Tibial artery (tissue), 4 donors: ENCODE results near the gene ANKRD27.

ENCODE experiments used
- DNase-seq, 2 donors: peaks; one replicate each; pipeline ENCODE4 v3.0.0-alpha.2; 2019
- H3K27ac ChIP-seq, 2 donors: fragments of 200-600 bp; sonication (generic) in 1 of 2; 1 replicate in 1 of 2; 2 replicates in 1 of 2; pipeline ENCODE4 v1.5.1; 2018 to 2019; ENCODE audit warnings: mild to moderate bottlenecking in 1 of 2
- H3K27me3 ChIP-seq, 2 donors: fragments of 200-600 bp; sonication (generic) in 1 of 2; one replicate each; pipeline versions ENCODE4 v1.5.1 to v1.6.0; 2016 to 2019
- H3K36me3 ChIP-seq, 3 donors: fragments of 200-600 bp; sonication (generic) in 2 of 3; one replicate each; pipeline ENCODE4 v1.5.1; 2016 to 2019; ENCODE audit warnings: mild to moderate bottlenecking in 2 of 3
- H3K4me1 ChIP-seq, 4 donors: fragments of 200-600 bp; sonication (generic) in 2 of 4; 1 replicate in 3 of 4; 2 replicates in 1 of 4; pipeline ENCODE4 v1.5.1; 2016 to 2019
- H3K4me3 ChIP-seq, 2 donors: fragments of 200-600 bp; sonication (generic) in 1 of 2; 1 replicate in 1 of 2; 2 replicates in 1 of 2; pipeline ENCODE4 v1.5.1; 2018 to 2019; ENCODE audit warnings: mild to moderate bottlenecking in 2 of 2
- H3K9me3 ChIP-seq, 3 donors: fragments of 200-600 bp; sonication (generic) in 1 of 3; one replicate each; pipeline ENCODE4 v1.5.1; 2016 to 2019
- intact Hi-C: fragments of 100-400 bp; cut with DNase I; formaldehyde crosslinking; loops from one replicate; pipeline ENCODE4 v1.15.0; 2023; ENCODE audit warnings: low total_unique reads
- TF ChIP-seq, protein P1 (sequence below), 2 experiments: fragments of 200-600 bp in 1 of 2; fragments of 450-650 bp in 1 of 2; IDR thresholded peaks; one replicate each; pipeline ENCODE4 v1.5.1; 2017 to 2019; ENCODE audit warnings: antibody characterized with exemption in 2 of 2, mild to moderate bottlenecking in 1 of 2, moderate library complexity in 1 of 2

Gene ANKRD27

DNA sequence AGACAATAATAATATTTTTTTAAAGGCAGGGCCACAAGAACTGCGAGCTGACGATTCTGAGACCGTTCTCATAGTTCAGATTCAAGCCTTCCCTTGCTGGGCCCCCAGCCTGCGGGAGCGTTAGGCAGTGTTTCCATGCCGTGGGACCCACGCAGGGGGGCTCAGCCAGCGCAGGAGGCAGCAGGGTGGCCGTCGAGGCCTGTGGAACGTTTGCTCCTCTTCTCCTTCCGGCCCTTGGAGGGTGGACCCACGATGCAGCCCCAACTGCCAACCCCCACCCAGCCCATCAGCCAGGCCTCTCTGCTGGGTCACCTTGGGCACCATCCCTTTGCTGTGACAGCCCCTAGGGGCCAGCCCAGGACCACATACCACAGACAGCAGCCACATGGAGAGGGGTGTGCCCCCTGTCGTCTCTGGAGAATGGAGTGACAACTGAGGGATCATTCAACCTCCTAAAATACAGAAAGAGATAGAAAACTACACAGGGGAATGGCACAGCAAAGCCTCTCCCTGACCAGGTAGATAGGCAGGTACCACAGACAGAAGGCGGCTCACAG lies 47.2 kb downstream of the ANKRD27 start:
- Histone ChIP-seq H3K9me3 (no peaks in the 10 kb centered on the region), H3K36me3 (peaks cover 76 to 100% (median 78%) of the 10 kb centered on the region in 3 donors), H3K27ac (no peak overlapping the region), H3K4me1 (no peaks in the 10 kb centered on the region), H3K4me3 (no peak overlapping the region), H3K27me3 (no peaks in the 10 kb centered on the region)
- TF ChIP-seq, protein P1, sequence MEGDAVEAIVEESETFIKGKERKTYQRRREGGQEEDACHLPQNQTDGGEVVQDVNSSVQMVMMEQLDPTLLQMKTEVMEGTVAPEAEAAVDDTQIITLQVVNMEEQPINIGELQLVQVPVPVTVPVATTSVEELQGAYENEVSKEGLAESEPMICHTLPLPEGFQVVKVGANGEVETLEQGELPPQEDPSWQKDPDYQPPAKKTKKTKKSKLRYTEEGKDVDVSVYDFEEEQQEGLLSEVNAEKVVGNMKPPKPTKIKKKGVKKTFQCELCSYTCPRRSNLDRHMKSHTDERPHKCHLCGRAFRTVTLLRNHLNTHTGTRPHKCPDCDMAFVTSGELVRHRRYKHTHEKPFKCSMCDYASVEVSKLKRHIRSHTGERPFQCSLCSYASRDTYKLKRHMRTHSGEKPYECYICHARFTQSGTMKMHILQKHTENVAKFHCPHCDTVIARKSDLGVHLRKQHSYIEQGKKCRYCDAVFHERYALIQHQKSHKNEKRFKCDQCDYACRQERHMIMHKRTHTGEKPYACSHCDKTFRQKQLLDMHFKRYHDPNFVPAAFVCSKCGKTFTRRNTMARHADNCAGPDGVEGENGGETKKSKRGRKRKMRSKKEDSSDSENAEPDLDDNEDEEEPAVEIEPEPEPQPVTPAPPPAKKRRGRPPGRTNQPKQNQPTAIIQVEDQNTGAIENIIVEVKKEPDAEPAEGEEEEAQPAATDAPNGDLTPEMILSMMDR (IDR thresholded peaks at IDR 0.05), result no peak
- intact Hi-C loops, result no loop called here
- DNase-seq, result no peak

DNA sequence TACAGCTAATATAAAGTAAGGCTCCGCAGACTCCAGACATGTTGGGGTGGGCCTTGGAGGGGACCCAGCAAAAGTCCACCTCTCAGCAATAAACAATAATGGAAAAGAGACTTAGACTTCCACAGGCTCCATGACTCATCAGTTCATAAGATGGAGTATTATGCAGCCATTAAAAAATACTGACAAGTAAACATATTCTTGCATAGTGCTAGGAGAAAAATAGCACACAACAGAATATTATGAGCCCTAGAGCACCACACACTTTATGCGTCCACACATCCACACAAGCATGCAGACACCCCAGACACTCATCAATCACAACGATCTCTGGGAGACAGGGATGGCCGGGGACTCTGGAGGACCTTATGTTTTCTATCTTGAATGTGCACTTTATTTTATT lies 48.0 kb downstream of the ANKRD27 start:
- no peaks in the 10 kb centered on the region for H3K9me3 ChIP-seq
- no peak overlapping the region for H3K27ac ChIP-seq
- H3K27me3 ChIP-seq, result no peaks in the 10 kb centered on the region
- peaks cover 79 to 100% (median 85%) of the 10 kb centered on the region in 3 donors for H3K36me3 ChIP-seq
- no peaks in the 10 kb centered on the region for H3K4me1 ChIP-seq
- H3K4me3 ChIP-seq, result no peak overlapping the region
- intact Hi-C loops, result no loop called here
- no peak for DNase-seq
- TF ChIP-seq, protein P1 (IDR thresholded peaks at IDR 0.05), result no peak

DNA sequence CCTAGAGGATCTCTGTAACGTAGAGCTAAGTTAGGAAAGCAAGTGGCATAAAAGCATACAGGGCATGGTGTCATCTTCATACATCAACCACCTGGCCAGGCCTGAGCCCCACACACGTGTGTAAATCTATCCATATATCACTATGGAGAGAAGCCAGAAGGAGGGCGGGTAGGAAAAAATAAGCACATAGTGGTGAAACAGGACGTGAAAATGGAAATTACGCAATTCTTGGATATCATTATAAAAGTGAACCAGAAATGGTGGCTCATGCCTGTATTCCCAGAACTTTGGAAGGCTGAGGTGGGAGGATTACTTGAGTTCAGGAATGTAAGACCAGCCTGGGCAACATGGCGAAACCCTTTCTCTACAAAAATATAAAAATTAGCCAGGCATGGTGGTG lies 50.6 kb downstream of the ANKRD27 start:
- no peak for DNase-seq
- Histone ChIP-seq H3K9me3 (no peaks in the 10 kb centered on the region), H3K27me3 (no peaks in the 10 kb centered on the region), H3K4me1 (no peaks in the 10 kb centered on the region), H3K4me3 (no peak overlapping the region), H3K27ac (no peak overlapping the region), H3K36me3 (peaks cover 79 to 100% (median 80%) of the 10 kb centered on the region in 3 donors)
- TF ChIP-seq, protein P1 (IDR thresholded peaks at IDR 0.05), result no peak
- intact Hi-C loops, result no loop called here

DNA sequence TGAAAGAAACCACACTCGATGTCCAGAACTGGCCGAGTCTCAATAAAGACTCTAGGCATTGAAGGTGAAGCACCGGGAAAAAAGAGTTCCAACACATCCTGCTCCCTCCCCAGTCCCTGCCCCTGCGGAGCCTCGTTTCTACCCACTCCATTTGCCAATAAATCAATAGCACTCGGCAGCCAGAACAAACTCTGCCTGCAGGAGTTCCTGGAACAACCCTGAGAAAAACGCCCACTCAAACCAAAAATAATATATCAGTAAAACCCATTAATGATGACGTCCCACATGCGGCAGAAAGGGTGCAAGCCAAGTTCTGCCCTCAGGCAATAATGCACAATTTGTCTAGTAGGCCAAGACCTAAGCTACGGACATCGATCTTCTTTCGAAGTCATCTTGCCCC lies 53.0 kb downstream of the ANKRD27 start:
- peaks cover 82 to 100% (median 83%) of the 10 kb centered on the region in 3 donors for H3K36me3 ChIP-seq

DNA sequence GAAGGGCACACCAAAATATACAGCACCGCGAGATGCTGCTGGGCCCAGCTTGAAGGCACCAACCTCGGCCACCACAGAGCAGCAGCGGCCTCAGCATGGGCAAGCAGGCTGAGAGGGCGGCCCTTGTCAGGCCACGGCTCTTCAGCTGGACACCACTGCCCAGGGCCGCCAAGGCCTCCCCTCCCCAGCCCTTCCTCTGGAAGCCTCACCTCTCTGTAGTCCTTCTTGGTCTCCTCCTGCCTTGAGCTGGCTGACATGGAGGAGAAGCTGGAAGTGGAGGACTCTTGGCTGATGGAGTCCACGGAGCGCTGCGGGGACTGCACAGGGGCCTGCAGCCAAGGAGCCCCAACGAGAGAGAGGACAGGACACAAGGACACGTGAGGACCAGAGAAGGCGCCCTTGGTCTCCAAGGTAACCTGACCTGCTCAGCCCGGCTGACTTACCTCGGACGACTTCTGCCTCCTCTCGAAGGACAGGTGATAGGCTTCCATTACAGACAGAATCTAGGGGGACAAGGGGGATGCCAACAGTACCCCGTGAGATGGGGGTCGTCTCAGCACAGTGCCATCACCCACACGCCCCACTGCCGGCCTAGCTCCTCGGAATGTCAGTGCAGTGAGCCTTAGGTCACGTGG lies 55.8 kb downstream of the ANKRD27 start:
- Histone ChIP-seq H3K36me3 (peaks cover 82 to 100% (median 94%) of the 10 kb centered on the region in 3 donors), H3K27me3 (no peaks in the 10 kb centered on the region), H3K9me3 (no peaks in the 10 kb centered on the region)

More for the DNA sequence above, 53.0 kb downstream of the ANKRD27 start:
- no peaks in the 10 kb centered on the region for H3K27me3 ChIP-seq
- no peaks in the 10 kb centered on the region for H3K9me3 ChIP-seq
- no peaks in the 10 kb centered on the region for H3K4me1 ChIP-seq
- no peak overlapping the region for H3K4me3 ChIP-seq
- TF ChIP-seq, protein P1 (IDR thresholded peaks at IDR 0.05), result no peak
- no peak overlapping the region for H3K27ac ChIP-seq
- DNase-seq, result no peak
- intact Hi-C loops, result no loop called here

More for the DNA sequence above, 55.8 kb downstream of the ANKRD27 start:
- Histone ChIP-seq H3K4me1 (no peaks in the 10 kb centered on the region), H3K4me3 (no peak overlapping the region), H3K27ac (no peak overlapping the region)
- TF ChIP-seq, protein P1 (IDR thresholded peaks at IDR 0.05), result no peak
- intact Hi-C loops, result no loop called here
- no peak for DNase-seq
